Measurements from ENCODE around the gene TYW5.

GRCh38 chr2:199883474-199884212 is 71.6 kb downstream of the TYW5 start:
- TF ChIP-seq, protein P1, sequence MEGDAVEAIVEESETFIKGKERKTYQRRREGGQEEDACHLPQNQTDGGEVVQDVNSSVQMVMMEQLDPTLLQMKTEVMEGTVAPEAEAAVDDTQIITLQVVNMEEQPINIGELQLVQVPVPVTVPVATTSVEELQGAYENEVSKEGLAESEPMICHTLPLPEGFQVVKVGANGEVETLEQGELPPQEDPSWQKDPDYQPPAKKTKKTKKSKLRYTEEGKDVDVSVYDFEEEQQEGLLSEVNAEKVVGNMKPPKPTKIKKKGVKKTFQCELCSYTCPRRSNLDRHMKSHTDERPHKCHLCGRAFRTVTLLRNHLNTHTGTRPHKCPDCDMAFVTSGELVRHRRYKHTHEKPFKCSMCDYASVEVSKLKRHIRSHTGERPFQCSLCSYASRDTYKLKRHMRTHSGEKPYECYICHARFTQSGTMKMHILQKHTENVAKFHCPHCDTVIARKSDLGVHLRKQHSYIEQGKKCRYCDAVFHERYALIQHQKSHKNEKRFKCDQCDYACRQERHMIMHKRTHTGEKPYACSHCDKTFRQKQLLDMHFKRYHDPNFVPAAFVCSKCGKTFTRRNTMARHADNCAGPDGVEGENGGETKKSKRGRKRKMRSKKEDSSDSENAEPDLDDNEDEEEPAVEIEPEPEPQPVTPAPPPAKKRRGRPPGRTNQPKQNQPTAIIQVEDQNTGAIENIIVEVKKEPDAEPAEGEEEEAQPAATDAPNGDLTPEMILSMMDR (IDR thresholded peaks at IDR 0.05), result no peak
- no peak for TF ChIP-seq POLR2AphosphoS5 (IDR thresholded peaks at IDR 0.05)
- no peak for TF ChIP-seq POLR2A (IDR thresholded peaks at IDR 0.05)
- no peak for TF ChIP-seq EP300 (IDR thresholded peaks at IDR 0.05)
